SJCRH30 (cell line): ENCODE results near the gene TMEM150A. TPM values are rescaled to one million over a fixed set of nuclear protein-coding genes. Genes with fewer than 3 reads are reported as not detected.
A peak's percentile ranks its signal among the peaks of the same experiment; 100 is the strongest.
"Not testable (repeated sequence)": the region's sequence is repeated elsewhere in the genome, so short reads cannot be mapped to it uniquely, and the experiment has no call there.

ENCODE experiments used
- DNase-seq, 2 experiments: peaks; one replicate each; pipeline ENCODE4 v3.0.0-alpha.2; 2015 to 2020
- H3K27ac ChIP-seq: fragments of 250-450 bp; sonication (Bioruptor Pico); 2 replicates; pipeline ENCODE4 v1.5.1; 2020; ENCODE audit warnings: mild to moderate bottlenecking, moderate library complexity
- H3K27me3 ChIP-seq: fragments of 250-450 bp; sonication (Bioruptor Pico); 2 replicates; pipeline ENCODE4 v1.5.1; 2020; ENCODE audit warnings: mild to moderate bottlenecking, moderate library complexity
- H3K36me3 ChIP-seq: fragments of 250-450 bp; sonication (Bioruptor Pico); 2 replicates; pipeline ENCODE4 v1.5.1; 2020; ENCODE audit warnings: mild to moderate bottlenecking, moderate library complexity
- H3K4me1 ChIP-seq: fragments of 250-450 bp; sonication (Bioruptor Pico); 2 replicates; pipeline ENCODE4 v1.5.1; 2020; ENCODE audit warnings: mild to moderate bottlenecking, moderate library complexity
- H3K4me3 ChIP-seq: fragments of 250-450 bp; sonication (Bioruptor Pico); 2 replicates; pipeline ENCODE4 v1.5.1; 2020; ENCODE audit warnings: mild to moderate bottlenecking, moderate library complexity
- H3K9me3 ChIP-seq: fragments of 250-450 bp; sonication (Bioruptor Pico); replicated peaks from 2 replicates; pipeline ENCODE4 v1.5.1; 2020; ENCODE audit warnings: mild to moderate bottlenecking, moderate library complexity
- total RNA-seq: library from RNA; depleted of rRNA; stranded (reverse); fragments of >200 nt; shearing (Covaris generic); gene quantifications from 2 replicates; pipeline ENCODE4 v1.2.3, GENCODE V29; 2014

Gene TMEM150A
- total RNA-seq, 1 experiment from 2014 or later, result 5.4 TPM

GRCh38 chr2:85623991-85624390, 21.5 kb upstream of the TMEM150A start:
- Histone ChIP-seq H3K4me1 (no peaks in the 10 kb centered on the region), H3K27me3 (no peaks in the 10 kb centered on the region), H3K27ac (no peak overlapping the region), H3K36me3 (peaks cover 91% of the 10 kb centered on the region), H3K9me3 (no peaks in the 10 kb centered on the region), H3K4me3 (no peak overlapping the region)
- no peak for DNase-seq

DNA sequence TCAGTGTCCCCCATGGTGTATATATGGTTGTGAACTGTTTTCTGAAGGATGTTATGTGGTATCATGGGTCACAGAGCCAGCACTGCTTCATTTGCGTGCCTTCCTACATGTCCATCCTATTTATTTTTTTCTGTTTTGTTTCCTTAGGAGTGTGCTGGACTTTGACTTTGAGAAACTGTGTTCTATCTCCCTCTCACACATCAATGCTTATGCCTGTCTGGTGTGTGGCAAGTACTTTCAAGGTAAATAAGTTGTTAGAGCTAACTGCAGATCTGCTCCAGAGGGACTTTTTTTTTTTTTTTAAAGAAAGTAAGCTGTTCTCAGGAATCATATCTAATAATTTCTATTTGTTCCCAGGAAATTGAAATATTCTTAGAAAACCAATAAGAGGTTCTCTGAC, 18.8 kb upstream of the TMEM150A start:
- no peak overlapping the region for H3K27ac ChIP-seq
- peaks cover 77% of the 10 kb centered on the region for H3K36me3 ChIP-seq
- H3K27me3 ChIP-seq, result no peaks in the 10 kb centered on the region
- no peak overlapping the region for H3K4me3 ChIP-seq
- no peak for DNase-seq
- H3K4me1 ChIP-seq, result peaks cover 5% of the 10 kb centered on the region; the same call in 1 of the 2 replicates
- no peaks in the 10 kb centered on the region for H3K9me3 ChIP-seq

GRCh38 chr2:85619617-85620016, 17.1 kb upstream of the TMEM150A start:
- no peak overlapping the region for H3K4me3 ChIP-seq
- no peak overlapping the region for H3K27ac ChIP-seq
- peaks cover 5% of the 10 kb centered on the region; the same call in 1 of the 2 replicates for H3K4me1 ChIP-seq
- DNase-seq, result no peak
- H3K9me3 ChIP-seq, result no peaks in the 10 kb centered on the region
- H3K27me3 ChIP-seq, result no peaks in the 10 kb centered on the region
- peaks cover 62% of the 10 kb centered on the region for H3K36me3 ChIP-seq

DNA sequence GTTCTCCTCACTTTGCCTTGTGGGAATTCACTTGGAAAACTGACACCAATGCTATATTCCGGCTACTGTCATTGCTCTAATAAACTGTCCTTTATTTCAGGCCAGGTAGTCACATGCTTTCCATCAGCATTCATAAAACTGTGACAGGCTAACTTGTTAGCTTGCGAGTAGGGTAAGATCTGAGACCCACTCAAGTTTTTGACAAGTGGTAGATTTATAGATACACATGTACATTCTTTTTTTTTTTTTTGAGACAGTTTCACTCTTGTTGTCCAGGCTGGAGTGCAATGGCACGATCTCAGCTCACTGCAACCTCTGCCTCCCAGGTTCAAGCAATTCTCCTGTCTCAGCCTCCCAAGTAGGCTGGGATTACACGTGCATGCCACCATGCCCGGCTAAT, 15.2 kb upstream of the TMEM150A start:
- H3K4me3 ChIP-seq, H3K27me3 ChIP-seq, H3K9me3 ChIP-seq, DNase-seq, H3K4me1 ChIP-seq, H3K27ac ChIP-seq: not testable (repeated sequence)
- peaks cover 45% of the 10 kb centered on the region for H3K36me3 ChIP-seq

- Histone ChIP-seq H3K36me3 (peaks cover 24% of the 10 kb centered on the region), H3K4me3 (no peak overlapping the region; the same call in 1 of the 2 replicates), H3K27ac (no peak overlapping the region), H3K27me3 (no peaks in the 10 kb centered on the region), H3K4me1 (peaks cover 9% of the 10 kb centered on the region; the same call in 1 of the 2 replicates), H3K9me3 (no peaks in the 10 kb centered on the region)
- no peak for DNase-seq
These were observed 12.9 kb upstream of the TMEM150A start for GRCh38 chr2:85615413-85615728.

- DNase-seq, H3K9me3 ChIP-seq: not testable (repeated sequence)
These were observed 12.3 kb upstream of the TMEM150A start for GRCh38 chr2:85614757-85615156.

DNA sequence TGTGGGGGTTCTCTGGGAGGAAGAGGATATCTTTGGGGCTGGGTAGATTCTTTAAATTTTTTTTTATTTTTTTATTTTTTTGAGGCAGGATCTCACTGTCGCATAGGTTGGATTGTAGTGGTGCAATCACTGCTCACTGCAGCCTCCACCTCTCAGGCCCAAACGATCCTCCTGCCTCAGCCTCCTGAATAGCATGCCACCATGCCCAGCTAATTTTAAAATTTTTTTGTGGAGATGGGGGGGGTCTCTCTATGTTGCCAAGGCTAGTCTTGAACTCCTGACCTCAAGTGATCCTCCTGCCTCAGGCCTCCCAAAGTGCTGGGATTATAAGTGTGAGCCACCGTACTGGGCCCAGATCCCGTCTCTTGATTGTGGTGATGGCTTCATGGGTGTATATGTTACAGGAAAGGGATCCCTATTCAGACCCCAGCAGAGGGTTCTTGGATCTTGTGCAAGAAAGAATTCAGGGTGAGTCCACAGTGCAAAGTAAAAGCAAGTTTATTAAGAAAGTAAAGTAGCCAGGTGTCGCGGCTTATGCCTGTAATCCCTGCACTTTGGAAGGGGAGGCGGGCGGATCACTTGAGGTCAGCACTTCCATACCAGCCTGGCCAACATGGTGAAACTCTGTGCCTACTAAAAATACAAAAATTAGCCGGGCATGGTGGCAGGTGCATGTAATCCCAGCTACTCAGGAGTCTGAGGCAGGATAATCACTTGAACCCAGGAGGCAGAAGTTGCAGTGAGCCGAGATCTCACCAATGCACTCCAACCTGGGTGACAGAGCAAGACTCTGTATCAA, 11.4 kb upstream of the TMEM150A start:
- no peak for DNase-seq
- Histone ChIP-seq H3K36me3 (peaks cover 12% of the 10 kb centered on the region), H3K9me3 (no peaks in the 10 kb centered on the region), H3K27me3 (no peaks in the 10 kb centered on the region), H3K27ac (no peak overlapping the region), H3K4me1 (peaks cover 9% of the 10 kb centered on the region; the same call in 1 of the 2 replicates), H3K4me3 (no peak overlapping the region)

More at GRCh38 chr2:85614757-85615156, 12.3 kb upstream of the TMEM150A start:
- H3K4me1 ChIP-seq, H3K27ac ChIP-seq, H3K4me3 ChIP-seq, H3K27me3 ChIP-seq: not testable (repeated sequence)
- H3K36me3 ChIP-seq, result peaks cover 20% of the 10 kb centered on the region

DNA sequence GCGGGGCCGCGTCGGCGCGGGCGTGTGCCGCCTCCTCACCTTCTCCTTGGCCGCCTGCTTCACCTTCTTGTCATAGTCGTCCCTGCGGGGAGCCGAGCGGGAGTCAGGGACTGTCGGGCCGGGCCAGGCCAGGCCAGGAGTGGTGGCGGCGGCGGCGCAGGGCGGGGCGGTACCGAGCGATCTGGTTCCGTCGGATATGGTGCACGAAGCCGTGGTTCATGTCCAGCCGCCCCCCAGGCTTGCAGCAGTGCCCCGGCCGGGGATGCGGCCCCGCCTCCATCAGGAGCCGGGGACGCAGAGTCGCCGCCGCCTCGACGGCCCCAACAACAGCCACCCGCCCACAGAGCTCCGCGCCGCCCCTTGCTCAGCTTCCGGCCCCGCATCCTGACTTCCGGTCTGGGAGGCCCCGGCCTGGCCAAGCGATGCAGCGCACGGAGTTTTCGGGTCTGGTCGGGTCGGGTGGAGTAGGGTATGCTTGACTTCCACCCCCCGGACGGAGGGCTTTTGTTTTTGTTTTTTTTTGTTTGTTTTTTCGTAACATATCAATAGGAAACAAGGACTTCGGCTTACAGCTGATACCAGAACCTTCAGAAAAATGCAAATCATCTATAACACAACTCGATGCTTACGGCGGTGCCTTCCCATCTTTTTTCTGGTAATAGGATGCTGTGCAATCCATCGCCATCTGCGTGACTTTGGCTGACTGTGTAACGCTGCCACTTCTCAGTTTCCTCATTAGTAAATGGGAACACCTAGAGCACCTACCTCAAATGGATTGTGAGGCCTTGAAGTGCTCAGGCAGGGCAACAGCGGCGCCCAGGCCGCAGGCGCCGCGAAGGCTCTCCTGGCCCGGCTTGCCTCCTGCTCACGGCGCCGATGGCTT, 9.4 kb upstream of the TMEM150A start, which contains the start of gene C2orf68:
C2orf68 (minus strand) TSS at position 362 of the 883 bp plus-strand sequence; CDS start at position 280, 82 bp downstream.
- H3K36me3 ChIP-seq, result no peaks in the 10 kb centered on the region; the same call in 1 of the 2 replicates
- H3K9me3 ChIP-seq, result no peaks in the 10 kb centered on the region
- peak within 1 kb of the TSS; percentile 71 for H3K27ac ChIP-seq
- H3K27me3 ChIP-seq, result no peaks in the 10 kb centered on the region
- H3K4me3 ChIP-seq, result peak within 1 kb of the TSS; percentile 83
- peaks cover 6% of the 10 kb centered on the region; the same call in 1 of the 2 replicates for H3K4me1 ChIP-seq
- peak; percentile 96 for DNase-seq

DNA sequence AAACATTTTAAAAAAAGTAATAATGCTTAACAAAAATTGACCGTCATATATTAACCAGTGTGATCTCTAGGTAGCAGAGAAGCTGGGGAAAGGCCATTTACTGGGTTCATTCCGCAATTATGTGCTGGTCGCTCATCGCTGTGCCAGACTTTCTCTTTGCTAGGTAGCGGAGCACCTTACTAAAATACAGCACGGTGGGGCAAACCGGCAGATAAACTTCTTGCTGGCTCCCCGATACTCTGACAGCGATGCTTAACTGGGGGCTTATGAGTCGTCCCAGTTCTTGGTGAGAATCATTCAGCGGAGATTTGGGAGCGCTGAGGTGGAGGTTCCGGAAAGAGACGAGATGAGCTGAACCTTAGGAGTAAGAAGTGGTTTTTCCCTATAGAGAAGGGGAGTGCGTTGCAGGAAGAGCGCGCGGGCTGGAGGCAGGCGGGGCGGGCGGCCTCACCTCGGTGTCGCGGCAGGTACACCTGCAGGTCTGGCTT, 8.8 kb upstream of the TMEM150A start:
- no peaks in the 10 kb centered on the region for H3K9me3 ChIP-seq
- H3K4me1 ChIP-seq, result peaks cover 6% of the 10 kb centered on the region; the same call in 1 of the 2 replicates
- DNase-seq, result no peak
- H3K36me3 ChIP-seq, result no peaks in the 10 kb centered on the region; the same call in 1 of the 2 replicates
- peak overlapping the region; percentile 83 for H3K4me3 ChIP-seq
- H3K27me3 ChIP-seq, result no peaks in the 10 kb centered on the region
- peak overlapping the region; percentile 71; the same call in 1 of the 2 replicates for H3K27ac ChIP-seq

DNA sequence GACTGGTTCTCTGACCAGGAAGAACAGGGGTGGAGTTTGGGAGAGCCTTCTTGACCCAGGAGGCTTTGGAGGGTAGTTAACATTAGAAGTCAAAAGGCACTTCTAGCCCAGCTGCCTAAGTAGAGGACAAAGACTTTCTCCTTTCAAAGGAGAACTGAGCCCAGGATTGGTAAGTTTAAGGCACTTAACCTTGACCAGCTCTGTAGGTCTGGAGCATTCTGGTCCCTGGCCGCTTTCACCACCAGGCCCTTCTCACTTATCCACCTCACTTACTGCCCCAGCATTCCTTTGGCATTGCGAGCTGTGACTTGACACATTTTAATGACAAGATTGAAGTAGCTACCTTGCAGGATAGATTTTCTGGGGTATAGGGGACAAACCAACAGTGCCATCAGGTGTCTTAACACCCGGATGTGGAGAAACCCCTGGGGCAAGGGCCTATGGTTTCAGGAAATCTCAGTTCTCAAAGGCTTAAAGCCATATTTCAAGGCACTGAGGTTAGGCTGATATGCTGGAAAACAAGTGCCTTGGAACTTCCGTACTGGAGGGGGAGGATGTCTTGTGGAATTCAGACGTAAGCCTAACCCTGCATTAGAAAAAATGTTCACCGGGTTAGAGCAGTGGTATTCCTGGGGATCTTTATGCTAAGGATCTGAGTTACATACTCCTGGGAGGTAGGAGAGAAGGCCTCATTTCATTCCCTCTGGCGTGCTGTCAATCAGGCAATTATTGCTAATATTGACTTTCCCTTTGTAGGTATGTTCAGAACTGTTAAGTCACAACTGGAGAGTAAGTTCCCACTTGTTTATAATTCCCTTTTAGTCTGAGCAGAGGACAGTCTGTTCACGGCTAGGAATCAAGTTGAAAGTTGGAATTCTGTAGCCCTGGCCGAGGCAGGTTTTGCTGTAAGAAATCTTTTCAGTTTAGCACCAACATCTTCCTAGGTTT, 5.0 kb upstream of the TMEM150A start:
- Histone ChIP-seq H3K9me3 (no peaks in the 10 kb centered on the region), H3K27ac (no peak overlapping the region)
- no peak for DNase-seq

GRCh38 chr2:85606116-85606455, 3.6 kb upstream of the TMEM150A start:
- no peak for DNase-seq
- H3K36me3 ChIP-seq, result no peaks in the 10 kb centered on the region; the same call in 1 of the 2 replicates
- H3K9me3 ChIP-seq, result no peaks in the 10 kb centered on the region
- H3K27ac ChIP-seq, result no peak overlapping the region
- peaks cover 15% of the 10 kb centered on the region; the same call in 1 of the 2 replicates for H3K4me1 ChIP-seq
- H3K27me3 ChIP-seq, result no peaks in the 10 kb centered on the region
- H3K4me3 ChIP-seq, result no peak overlapping the region

More for the DNA sequence above, 5.0 kb upstream of the TMEM150A start:
- no peak overlapping the region for H3K4me3 ChIP-seq
- no peaks in the 10 kb centered on the region; the same call in 1 of the 2 replicates for H3K36me3 ChIP-seq
- H3K27me3 ChIP-seq, result no peaks in the 10 kb centered on the region
- H3K4me1 ChIP-seq, result peaks cover 16% of the 10 kb centered on the region; the same call in 1 of the 2 replicates

GRCh38 chr2:85605406-85606115, 3.1 kb upstream of the TMEM150A start:
- Histone ChIP-seq H3K9me3 (no peaks in the 10 kb centered on the region), H3K4me1 (peaks cover 13% of the 10 kb centered on the region; the same call in 1 of the 2 replicates), H3K36me3 (no peaks in the 10 kb centered on the region; the same call in 1 of the 2 replicates), H3K27me3 (no peaks in the 10 kb centered on the region), H3K27ac (no peak overlapping the region), H3K4me3 (no peak overlapping the region)
- DNase-seq, result peak; percentile 52 to 62

DNA sequence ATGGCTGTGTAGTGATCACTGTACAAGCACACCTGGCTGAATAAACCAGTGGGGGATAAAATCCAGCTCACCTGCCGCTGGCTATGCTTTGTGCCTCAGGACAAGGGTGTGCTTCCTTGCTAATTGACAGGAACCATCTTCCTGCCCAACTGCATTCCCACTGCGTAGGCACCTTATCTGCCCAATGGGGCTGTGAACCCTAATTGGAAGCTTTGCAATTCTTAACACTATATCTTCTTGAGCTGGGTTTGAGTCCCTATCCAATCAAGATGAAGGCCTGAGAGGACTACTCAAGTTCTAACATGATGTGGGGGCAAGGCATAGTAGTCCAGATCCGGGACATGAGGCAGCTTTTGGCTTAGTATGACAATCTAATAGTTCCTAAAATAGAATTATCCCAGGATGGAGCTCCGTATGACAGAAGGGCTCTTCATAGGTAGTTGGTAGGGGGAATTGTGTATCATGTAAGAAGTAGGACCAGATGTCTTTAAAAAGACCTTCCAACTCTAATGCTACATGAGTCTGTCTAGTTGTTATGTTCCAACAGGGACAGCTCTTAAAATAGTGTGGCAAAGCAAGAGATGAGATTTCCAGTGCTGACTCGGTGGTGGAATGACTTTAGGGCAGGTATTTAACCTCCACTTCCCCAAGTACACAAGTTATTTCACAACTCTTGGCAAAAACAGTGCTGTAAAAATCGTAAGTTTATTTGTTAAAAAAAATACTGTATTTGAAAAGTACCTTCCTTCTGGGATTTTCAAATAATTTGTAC, 2.3 kb upstream of the TMEM150A start:
- Histone ChIP-seq H3K9me3 (no peaks in the 10 kb centered on the region), H3K27me3 (no peaks in the 10 kb centered on the region), H3K4me3 (no peak overlapping the region), H3K36me3 (no peaks in the 10 kb centered on the region), H3K27ac (no peak overlapping the region), H3K4me1 (peaks cover 13% of the 10 kb centered on the region; the same call in 1 of the 2 replicates)
- DNase-seq, result no peak
